Gastrocnemius medialis (tissue), 4 donors: ENCODE measurements around the gene INSYN2B.

Experiments
- CTCF ChIP-seq, 5 experiments: fragments of 450-650 bp in 3 of 5; fragments of 200-600 bp in 2 of 5; sonication (generic) in 2 of 5; IDR thresholded peaks in 4 of 5; conservative IDR thresholded peaks in 1 of 5; 1 replicate in 4 of 5; 2 replicates in 1 of 5; pipeline ENCODE4 v1.5.1; 2016 to 2019; ENCODE audit warnings: antibody characterized with exemption in 5 of 5, mild to moderate bottlenecking in 3 of 5, moderate library complexity in 3 of 5
- POLR2A ChIP-seq, 2 donors: fragments of 450-650 bp; IDR thresholded peaks; one replicate each; pipeline ENCODE4 v1.6.1; 2017; ENCODE audit warnings: antibody characterized with exemption in 2 of 2, mild to moderate bottlenecking in 2 of 2, moderate library complexity in 2 of 2

GRCh38 chr5:169933127-169933526 is 47.2 kb downstream of the INSYN2B start:
- TF ChIP-seq CTCF (IDR thresholded peaks at IDR 0.05 in 4 of 5, conservative IDR thresholded peaks at IDR 0.05 in 1 of 5) (no peak), POLR2A (IDR thresholded peaks at IDR 0.05) (no peak)
